ENCODE measurements around the gene ASB18. TPM values are rescaled to one million over a fixed set of nuclear protein-coding genes. Genes with fewer than 3 reads are reported as not detected.

ASB18 gene
- total RNA-seq, 1 donor from 2014 or later = not detected

DNA sequence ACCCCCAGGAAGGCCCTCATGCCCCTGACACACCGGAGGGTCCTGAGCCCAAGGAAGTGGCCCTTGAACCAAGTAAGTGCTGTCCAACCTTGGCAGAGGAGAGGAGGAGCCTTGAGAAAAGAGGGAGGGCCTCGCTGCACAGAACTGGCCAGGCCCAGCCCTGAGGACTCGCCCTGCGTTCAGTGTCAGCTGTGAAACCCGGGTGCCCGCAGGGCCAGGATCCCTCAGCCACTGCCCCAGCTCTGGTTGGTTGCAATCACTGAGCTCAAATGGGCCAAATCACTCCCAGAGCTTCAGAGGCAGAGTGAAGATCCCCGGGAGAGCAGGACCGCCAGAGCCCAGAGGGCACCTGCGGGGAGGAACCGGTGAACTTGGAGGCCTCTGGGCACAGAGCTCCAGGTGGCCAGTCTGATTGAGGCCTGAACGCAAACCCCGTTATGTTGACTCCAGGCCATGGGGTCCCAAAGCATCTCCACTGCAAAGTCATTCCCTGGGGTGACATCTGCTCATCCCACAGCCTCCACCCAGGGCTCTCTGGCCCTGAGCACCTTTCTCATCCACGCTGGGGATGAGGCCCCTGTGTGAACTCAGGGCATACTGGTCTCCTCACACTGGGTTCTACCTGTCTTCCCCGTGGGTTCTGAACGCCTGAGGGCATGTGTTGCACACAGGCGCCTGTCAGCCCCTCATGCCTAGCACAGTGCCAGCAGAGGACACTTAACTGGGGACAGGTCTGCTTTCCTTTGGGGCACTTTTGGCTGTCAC lies 107.9 kb downstream of the ASB18 start:
- peaks cover 29% of the 10 kb centered on the region for H3K27me3 ChIP-seq (ENCODE audit: control insufficient read depth, insufficient read depth, low read length)
- TF ChIP-seq, protein P1, sequence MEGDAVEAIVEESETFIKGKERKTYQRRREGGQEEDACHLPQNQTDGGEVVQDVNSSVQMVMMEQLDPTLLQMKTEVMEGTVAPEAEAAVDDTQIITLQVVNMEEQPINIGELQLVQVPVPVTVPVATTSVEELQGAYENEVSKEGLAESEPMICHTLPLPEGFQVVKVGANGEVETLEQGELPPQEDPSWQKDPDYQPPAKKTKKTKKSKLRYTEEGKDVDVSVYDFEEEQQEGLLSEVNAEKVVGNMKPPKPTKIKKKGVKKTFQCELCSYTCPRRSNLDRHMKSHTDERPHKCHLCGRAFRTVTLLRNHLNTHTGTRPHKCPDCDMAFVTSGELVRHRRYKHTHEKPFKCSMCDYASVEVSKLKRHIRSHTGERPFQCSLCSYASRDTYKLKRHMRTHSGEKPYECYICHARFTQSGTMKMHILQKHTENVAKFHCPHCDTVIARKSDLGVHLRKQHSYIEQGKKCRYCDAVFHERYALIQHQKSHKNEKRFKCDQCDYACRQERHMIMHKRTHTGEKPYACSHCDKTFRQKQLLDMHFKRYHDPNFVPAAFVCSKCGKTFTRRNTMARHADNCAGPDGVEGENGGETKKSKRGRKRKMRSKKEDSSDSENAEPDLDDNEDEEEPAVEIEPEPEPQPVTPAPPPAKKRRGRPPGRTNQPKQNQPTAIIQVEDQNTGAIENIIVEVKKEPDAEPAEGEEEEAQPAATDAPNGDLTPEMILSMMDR (IDR thresholded peaks at IDR 0.05; ENCODE audit: insufficient read depth, low read length, poor library complexity, severe bottlenecking) = no peak
- no peak overlapping the region for H3K4me3 ChIP-seq (ENCODE audit: low read depth, low read length)
- DNase-seq (ENCODE audit: low read depth) = no peak
- no peaks in the 10 kb centered on the region for H3K36me3 ChIP-seq (ENCODE audit: control insufficient read depth, insufficient read depth, low read length)

DNA sequence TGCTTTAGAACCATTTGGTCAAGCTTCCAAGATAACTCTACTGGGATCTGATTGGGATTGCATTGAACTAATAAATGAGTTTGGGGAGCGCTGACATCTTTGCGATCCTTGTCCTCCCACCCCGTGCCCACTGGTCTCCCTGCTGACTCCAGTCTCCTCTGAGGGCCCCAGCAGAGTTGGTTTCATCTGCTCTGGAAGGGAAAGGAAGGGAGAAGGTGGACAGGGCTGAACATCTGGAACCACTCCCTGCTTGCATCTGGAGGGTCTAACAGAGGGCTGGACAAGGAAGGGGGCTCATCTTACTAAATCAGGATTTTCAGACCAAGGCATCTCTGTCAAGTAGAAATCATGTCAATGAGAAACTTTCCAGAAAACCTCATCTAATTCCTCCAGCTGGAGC lies 108.8 kb downstream of the ASB18 start:
- DNase-seq (ENCODE audit: low read depth) = no peak
- H3K4me3 ChIP-seq (ENCODE audit: low read depth, low read length) = no peak overlapping the region
- TF ChIP-seq, protein P1 (IDR thresholded peaks at IDR 0.05; ENCODE audit: insufficient read depth, low read length, poor library complexity, severe bottlenecking) = no peak
- H3K27me3 ChIP-seq (ENCODE audit: control insufficient read depth, insufficient read depth, low read length) = peaks cover 23% of the 10 kb centered on the region
- no peaks in the 10 kb centered on the region for H3K36me3 ChIP-seq (ENCODE audit: control insufficient read depth, insufficient read depth, low read length)

DNA sequence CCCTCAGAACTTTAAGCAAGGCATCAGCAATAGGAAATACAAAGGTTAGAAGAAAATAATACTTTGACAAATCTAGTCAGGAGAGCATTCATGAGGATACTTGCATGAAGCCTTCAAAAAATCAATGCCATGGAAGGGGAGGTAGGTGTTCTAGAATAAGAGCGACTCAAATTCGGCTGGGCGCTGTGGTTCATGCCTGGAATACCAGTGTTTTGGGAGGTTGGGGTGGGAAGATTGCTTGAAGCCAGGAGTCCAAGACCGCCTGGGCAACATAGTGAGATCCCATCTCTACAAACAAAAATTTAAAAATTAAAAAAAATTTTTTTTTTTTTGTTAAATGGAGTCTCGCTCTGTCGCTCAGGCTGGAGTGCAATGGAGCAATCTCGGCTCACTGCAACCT lies 117.8 kb downstream of the ASB18 start:
- no peak overlapping the region for H3K4me3 ChIP-seq (ENCODE audit: low read depth, low read length)

DNA sequence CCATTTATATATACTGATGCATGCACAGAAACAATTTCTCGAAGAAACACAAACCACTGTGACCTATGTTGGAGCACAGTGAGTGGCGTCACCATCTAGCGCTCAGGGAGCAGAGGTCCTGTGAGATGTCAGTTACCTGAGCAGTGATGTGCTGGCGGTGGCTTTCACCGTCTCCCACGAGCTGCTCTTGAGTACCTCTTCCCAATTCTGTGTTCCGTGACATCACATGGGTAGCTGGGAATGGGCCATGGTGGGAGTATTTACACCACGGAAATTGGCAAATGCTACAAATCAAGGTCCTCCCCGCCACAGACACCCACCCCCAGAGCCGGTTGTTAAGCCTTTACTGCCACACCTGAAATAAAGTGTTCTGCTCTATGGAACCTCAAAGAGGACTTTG lies 120.4 kb downstream of the ASB18 start:
- no peak for DNase-seq (ENCODE audit: low read depth)
- H3K27me3 ChIP-seq (ENCODE audit: control insufficient read depth, insufficient read depth, low read length) = peaks cover 7% of the 10 kb centered on the region
- H3K36me3 ChIP-seq (ENCODE audit: control insufficient read depth, insufficient read depth, low read length) = no peaks in the 10 kb centered on the region
- TF ChIP-seq, protein P1 (IDR thresholded peaks at IDR 0.05; ENCODE audit: insufficient read depth, low read length, poor library complexity, severe bottlenecking) = no peak
- no peak overlapping the region for H3K4me3 ChIP-seq (ENCODE audit: low read depth, low read length)

More for the DNA sequence above, 117.8 kb downstream of the ASB18 start:
- H3K27me3 ChIP-seq (ENCODE audit: control insufficient read depth, insufficient read depth, low read length) = peaks cover 6% of the 10 kb centered on the region
- no peak for DNase-seq (ENCODE audit: low read depth)
- TF ChIP-seq, protein P1 (IDR thresholded peaks at IDR 0.05; ENCODE audit: insufficient read depth, low read length, poor library complexity, severe bottlenecking) = no peak
- H3K36me3 ChIP-seq (ENCODE audit: control insufficient read depth, insufficient read depth, low read length) = no peaks in the 10 kb centered on the region

Other genes with a start within 250 kb of the ASB18 start
- 0.84 and 3.0 TPM in 2 replicates for gene GBX2, start 96.0 kb downstream of the ASB18 start, total RNA-seq